Activated T-cell treated with anti-CD3 and anti-CD28 coated beads, Interleukin-2, amount 50 U/mL, for 4 hours (primary cell): ENCODE measurements around the gene FAM151A. TPM values are rescaled to one million over a fixed set of nuclear protein-coding genes. Genes with fewer than 3 reads are reported as not detected.

Experiments
- ATAC-seq, 2 donors: fragments of 200-7000 bp; cut with Tn5 transposase; one replicate each; pipeline ENCODE4 v1.10.0; 2021
- DNase-seq: peaks from one replicate; pipeline ENCODE4 v3.0.0-alpha.2; 2020
- H3K27me3 Mint-ChIP-seq: one replicate; pipeline ENCODE4 v1.8.0; 2021; ENCODE audit warnings: low read depth, mixed read lengths
- H3K36me3 Mint-ChIP-seq: one replicate; pipeline ENCODE4 v1.8.0; 2022; ENCODE audit warnings: mixed read lengths; ENCODE audit not compliant: insufficient read depth
- H3K4me1 Mint-ChIP-seq: one replicate; pipeline ENCODE4 v1.8.0; 2021; ENCODE audit warnings: low read depth, mixed read lengths
- H3K4me3 Mint-ChIP-seq: one replicate; pipeline ENCODE4 v1.8.0; 2021; ENCODE audit warnings: mild to moderate bottlenecking, moderate library complexity, mixed read lengths
- H3K9me3 Mint-ChIP-seq: one replicate; pipeline ENCODE4 v1.8.0; 2021; ENCODE audit warnings: mixed read lengths
- total RNA-seq, 3 donors: library from RNA; stranded (reverse); gene quantifications; one replicate each; pipeline ENCODE4 v1.2.1, GENCODE V29; 2021

FAM151A gene
- total RNA-seq, 3 donors from 2014 or later, result not detected

- ATAC-seq, result no peak
- DNase-seq, result no peak
- Mint-ChIP-seq H3K9me3 (no peaks in the 10 kb centered on the region), H3K4me3 (no peak overlapping the region), H3K36me3 (no peaks in the 10 kb centered on the region), H3K27me3 (no peaks in the 10 kb centered on the region), H3K4me1 (peaks cover 4% of the 10 kb centered on the region)
These were observed 39.5 kb downstream of the FAM151A start for GRCh38 chr1:54583871-54584270.

- ATAC-seq (no peak), DNase-seq (no peak)
- no peaks in the 10 kb centered on the region for H3K27me3 Mint-ChIP-seq
- H3K9me3 Mint-ChIP-seq, result no peaks in the 10 kb centered on the region
- H3K4me3 Mint-ChIP-seq, result no peak overlapping the region
- no peaks in the 10 kb centered on the region for H3K36me3 Mint-ChIP-seq
- H3K4me1 Mint-ChIP-seq, result peaks cover under 1% of the 10 kb centered on the region
These were observed 40.0 kb downstream of the FAM151A start for GRCh38 chr1:54583307-54583686.

DNA sequence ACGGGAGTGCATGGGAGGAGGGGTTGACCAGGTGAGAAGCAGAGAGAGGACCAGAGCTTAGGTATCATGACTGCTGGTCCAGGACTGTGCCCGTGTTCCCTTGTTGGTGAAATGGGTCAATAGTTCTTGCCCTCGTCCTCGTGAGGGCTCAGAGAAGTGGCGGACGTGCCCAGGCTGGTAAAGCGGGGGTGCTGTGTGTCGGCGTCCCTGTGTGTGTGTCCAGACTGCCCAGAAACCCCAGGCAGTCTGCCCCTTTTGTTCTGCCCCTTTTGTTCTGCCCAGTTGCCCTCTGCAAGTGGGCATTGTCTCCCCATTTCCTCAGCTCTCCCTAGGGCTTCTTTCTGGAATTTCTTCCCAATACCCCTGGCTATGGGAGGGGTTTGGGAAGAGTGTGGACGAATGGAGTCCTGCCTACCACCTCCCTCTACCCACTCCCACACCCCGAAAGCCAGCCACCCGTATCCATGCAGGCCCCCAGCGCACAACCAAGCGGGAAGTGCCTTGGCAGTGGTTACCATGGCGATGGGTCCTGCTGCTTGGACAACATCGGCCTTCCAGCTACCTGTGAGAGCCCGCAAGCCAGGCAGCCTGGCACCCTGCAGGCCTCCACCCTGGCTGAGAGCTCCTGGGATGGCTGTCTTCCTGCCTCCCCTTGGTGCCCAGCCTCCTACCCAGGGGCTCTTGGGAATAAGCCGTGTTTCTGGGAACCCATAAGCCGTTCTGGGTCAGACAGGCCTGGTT is 40.6 kb downstream of the FAM151A start:
- Mint-ChIP-seq H3K36me3 (no peaks in the 10 kb centered on the region), H3K9me3 (no peaks in the 10 kb centered on the region), H3K4me1 (no peaks in the 10 kb centered on the region), H3K4me3 (no peak overlapping the region), H3K27me3 (no peaks in the 10 kb centered on the region)
- no peak for ATAC-seq
- no peak for DNase-seq

GRCh38 chr1:54581621-54582035 is 41.7 kb downstream of the FAM151A start:
- no peaks in the 10 kb centered on the region for H3K36me3 Mint-ChIP-seq
- H3K27me3 Mint-ChIP-seq, result no peaks in the 10 kb centered on the region
- H3K4me1 Mint-ChIP-seq, result no peaks in the 10 kb centered on the region
- DNase-seq (no peak), ATAC-seq (no peak)
- H3K4me3 Mint-ChIP-seq, result no peak overlapping the region
- H3K9me3 Mint-ChIP-seq, result no peaks in the 10 kb centered on the region

DNA sequence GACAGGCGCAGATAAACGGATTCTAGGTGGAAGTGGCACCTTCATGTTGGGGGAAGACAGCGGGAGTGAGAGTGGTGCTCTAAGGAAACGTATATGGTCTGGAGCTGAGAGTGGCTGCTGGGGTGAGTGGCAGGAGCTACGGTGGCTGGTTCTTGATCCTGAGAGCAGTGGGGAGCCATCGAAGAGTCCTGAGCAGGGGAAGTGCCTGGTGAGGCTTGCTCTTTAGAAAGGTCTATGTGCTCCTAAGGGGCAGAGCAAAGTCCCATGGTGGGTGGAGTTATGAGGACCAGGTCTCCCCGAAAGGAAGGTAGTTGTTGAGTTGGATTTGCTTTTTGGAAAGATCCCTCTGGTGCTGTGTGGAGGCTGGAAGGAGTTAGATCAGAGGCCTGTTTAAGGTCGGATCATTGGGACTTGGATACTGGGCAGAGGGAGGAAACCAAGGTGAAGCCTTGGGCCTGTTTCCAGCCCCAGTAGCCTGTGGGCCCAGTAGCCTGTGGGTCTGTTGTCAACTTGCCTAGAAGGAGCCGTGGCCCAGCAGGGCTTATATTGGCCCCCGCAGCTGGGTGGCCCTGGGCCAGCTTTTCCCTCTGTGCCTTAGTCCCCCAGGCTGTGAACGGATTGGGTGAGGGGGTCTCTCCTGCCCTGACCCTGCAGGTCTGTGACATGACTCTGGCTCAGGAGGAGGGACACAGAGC is 42.3 kb downstream of the FAM151A start:
- ATAC-seq (no peak), DNase-seq (no peak)
- no peaks in the 10 kb centered on the region for H3K4me1 Mint-ChIP-seq
- no peaks in the 10 kb centered on the region for H3K36me3 Mint-ChIP-seq
- H3K27me3 Mint-ChIP-seq, result no peaks in the 10 kb centered on the region
- no peak overlapping the region for H3K4me3 Mint-ChIP-seq
- H3K9me3 Mint-ChIP-seq, result no peaks in the 10 kb centered on the region

GRCh38 chr1:54579337-54579781 is 44.0 kb downstream of the FAM151A start:
- no peaks in the 10 kb centered on the region for H3K4me1 Mint-ChIP-seq
- ATAC-seq (no peak), DNase-seq (no peak)
- no peaks in the 10 kb centered on the region for H3K36me3 Mint-ChIP-seq
- H3K4me3 Mint-ChIP-seq, result no peak overlapping the region
- no peaks in the 10 kb centered on the region for H3K9me3 Mint-ChIP-seq
- no peaks in the 10 kb centered on the region for H3K27me3 Mint-ChIP-seq

DNA sequence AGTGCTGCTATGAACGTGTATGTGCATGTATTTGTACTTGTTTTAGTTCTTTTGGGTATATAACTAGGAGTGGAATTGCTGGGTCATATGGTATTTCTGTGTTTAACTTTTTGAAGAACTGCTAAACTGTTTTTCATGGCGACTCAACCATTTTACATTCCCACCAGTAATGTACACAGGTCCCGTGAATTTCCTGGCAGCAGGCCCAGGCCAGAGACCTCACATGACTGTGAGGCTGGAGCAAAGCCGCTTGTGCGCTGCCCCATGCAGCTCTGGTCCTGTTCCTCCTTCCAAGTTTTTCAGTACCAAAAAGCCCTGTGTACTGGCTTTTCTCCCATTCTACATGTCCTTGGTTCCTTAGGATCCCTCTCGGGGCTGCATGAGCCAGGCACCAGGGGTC is 45.7 kb downstream of the FAM151A start:
- H3K9me3 Mint-ChIP-seq, result no peaks in the 10 kb centered on the region
- no peaks in the 10 kb centered on the region for H3K36me3 Mint-ChIP-seq
- H3K4me1 Mint-ChIP-seq, result no peaks in the 10 kb centered on the region
- no peaks in the 10 kb centered on the region for H3K27me3 Mint-ChIP-seq
- DNase-seq (no peak), ATAC-seq (no peak)
- no peak overlapping the region for H3K4me3 Mint-ChIP-seq

- no peaks in the 10 kb centered on the region for H3K4me1 Mint-ChIP-seq
These were observed 47.6 kb downstream of the FAM151A start for GRCh38 chr1:54575605-54576290.

GRCh38 chr1:54575161-54575560 is 48.2 kb downstream of the FAM151A start:
- H3K9me3 Mint-ChIP-seq, result no peaks in the 10 kb centered on the region
- no peaks in the 10 kb centered on the region for H3K27me3 Mint-ChIP-seq
- H3K4me1 Mint-ChIP-seq, result no peaks in the 10 kb centered on the region
- ATAC-seq (no peak), DNase-seq (no peak)
- H3K4me3 Mint-ChIP-seq, result no peak overlapping the region
- no peaks in the 10 kb centered on the region for H3K36me3 Mint-ChIP-seq

More at GRCh38 chr1:54575605-54576290, 47.6 kb downstream of the FAM151A start:
- Mint-ChIP-seq H3K9me3 (no peaks in the 10 kb centered on the region), H3K36me3 (no peaks in the 10 kb centered on the region), H3K4me3 (no peak overlapping the region), H3K27me3 (no peaks in the 10 kb centered on the region)
- ATAC-seq (no peak), DNase-seq (no peak)

- Mint-ChIP-seq H3K9me3 (no peaks in the 10 kb centered on the region), H3K36me3 (no peaks in the 10 kb centered on the region), H3K4me3 (no peak overlapping the region), H3K27me3 (no peaks in the 10 kb centered on the region), H3K4me1 (no peaks in the 10 kb centered on the region)
- no peak for DNase-seq
- ATAC-seq, result no peak
These were observed 49.1 kb downstream of the FAM151A start for GRCh38 chr1:54574158-54574778.

DNA sequence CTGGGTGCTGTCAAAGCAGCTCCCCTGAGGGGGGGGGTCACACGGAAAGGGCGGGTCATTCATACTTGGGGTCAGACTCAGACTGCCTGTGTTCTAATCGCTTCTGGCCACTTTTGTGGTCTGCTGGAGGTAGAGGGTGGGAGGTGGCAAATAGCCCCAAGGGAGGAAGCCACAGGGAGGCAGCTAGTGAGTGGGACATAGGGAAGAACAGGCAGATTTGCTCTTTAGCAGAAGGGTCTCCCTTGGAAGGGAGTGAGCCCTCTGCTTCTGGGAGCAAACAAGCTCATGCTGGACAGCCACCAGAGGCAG is 50.8 kb downstream of the FAM151A start:
- no peaks in the 10 kb centered on the region for H3K9me3 Mint-ChIP-seq
- H3K4me3 Mint-ChIP-seq, result no peak overlapping the region
- no peak for DNase-seq
- no peaks in the 10 kb centered on the region for H3K36me3 Mint-ChIP-seq
- H3K27me3 Mint-ChIP-seq, result no peaks in the 10 kb centered on the region
- ATAC-seq, result no peak
- H3K4me1 Mint-ChIP-seq, result no peaks in the 10 kb centered on the region

DNA sequence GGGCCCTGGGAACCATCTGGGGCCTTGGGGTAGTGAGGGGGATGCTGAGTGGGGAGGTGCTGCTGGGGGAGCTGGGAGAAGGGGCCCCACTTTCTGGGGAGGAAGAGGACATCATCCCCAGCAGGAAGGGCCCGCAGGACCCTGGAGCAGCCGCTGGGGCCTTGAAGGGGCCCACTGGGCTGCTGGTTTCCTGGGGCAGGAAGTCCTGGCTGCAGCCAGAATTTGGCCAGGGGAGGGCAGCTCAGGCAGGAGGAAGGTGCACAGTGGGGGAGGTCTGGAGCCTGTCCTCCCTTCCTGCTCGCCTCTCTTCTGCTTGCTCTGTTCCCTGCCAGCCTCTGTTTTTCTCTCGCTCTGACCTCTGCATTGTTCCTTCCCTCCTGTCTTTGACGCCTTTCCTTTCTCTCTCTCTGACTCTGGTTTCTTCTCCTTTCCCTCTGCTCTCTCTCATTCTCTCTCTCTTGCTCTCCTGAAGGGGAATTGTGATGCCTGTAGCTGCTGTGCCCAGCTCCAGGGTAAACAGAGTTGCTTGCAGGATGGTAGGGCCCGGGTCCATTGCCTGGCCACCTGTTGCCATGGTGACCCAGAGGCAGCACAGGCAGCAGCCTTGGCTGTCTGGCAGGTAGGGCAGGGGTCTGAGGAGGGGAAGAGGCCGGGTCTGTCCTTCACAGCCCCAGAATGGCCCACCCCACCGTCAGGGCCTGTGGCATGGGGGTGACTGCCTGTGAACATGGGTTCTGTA is 51.4 kb downstream of the FAM151A start:
- no peak for ATAC-seq
- H3K36me3 Mint-ChIP-seq, result no peaks in the 10 kb centered on the region
- no peak overlapping the region for H3K4me3 Mint-ChIP-seq
- no peaks in the 10 kb centered on the region for H3K9me3 Mint-ChIP-seq
- H3K27me3 Mint-ChIP-seq, result no peaks in the 10 kb centered on the region
- no peaks in the 10 kb centered on the region for H3K4me1 Mint-ChIP-seq
- DNase-seq, result no peak

GRCh38 chr1:54571326-54571725 is 52.0 kb downstream of the FAM151A start:
- ATAC-seq (no peak), DNase-seq (no peak)
- Mint-ChIP-seq H3K27me3 (no peaks in the 10 kb centered on the region), H3K9me3 (no peaks in the 10 kb centered on the region), H3K4me3 (no peak overlapping the region), H3K4me1 (no peaks in the 10 kb centered on the region), H3K36me3 (no peaks in the 10 kb centered on the region)

GRCh38 chr1:54570161-54570560 is 53.2 kb downstream of the FAM151A start:
- DNase-seq (no peak), ATAC-seq (no peak)
- no peaks in the 10 kb centered on the region for H3K36me3 Mint-ChIP-seq
- H3K9me3 Mint-ChIP-seq, result no peaks in the 10 kb centered on the region
- H3K27me3 Mint-ChIP-seq, result no peaks in the 10 kb centered on the region
- no peaks in the 10 kb centered on the region for H3K4me1 Mint-ChIP-seq
- H3K4me3 Mint-ChIP-seq, result no peak overlapping the region
